ENCODE results near the gene MOB3A. TPM values are rescaled to one million over a fixed set of nuclear protein-coding genes. Genes with fewer than 3 reads are reported as not detected.

MOB3A gene
- total RNA-seq, 6 donors from 2014 or later = 35.4 to 107 (median 60.7) TPM

DNA sequence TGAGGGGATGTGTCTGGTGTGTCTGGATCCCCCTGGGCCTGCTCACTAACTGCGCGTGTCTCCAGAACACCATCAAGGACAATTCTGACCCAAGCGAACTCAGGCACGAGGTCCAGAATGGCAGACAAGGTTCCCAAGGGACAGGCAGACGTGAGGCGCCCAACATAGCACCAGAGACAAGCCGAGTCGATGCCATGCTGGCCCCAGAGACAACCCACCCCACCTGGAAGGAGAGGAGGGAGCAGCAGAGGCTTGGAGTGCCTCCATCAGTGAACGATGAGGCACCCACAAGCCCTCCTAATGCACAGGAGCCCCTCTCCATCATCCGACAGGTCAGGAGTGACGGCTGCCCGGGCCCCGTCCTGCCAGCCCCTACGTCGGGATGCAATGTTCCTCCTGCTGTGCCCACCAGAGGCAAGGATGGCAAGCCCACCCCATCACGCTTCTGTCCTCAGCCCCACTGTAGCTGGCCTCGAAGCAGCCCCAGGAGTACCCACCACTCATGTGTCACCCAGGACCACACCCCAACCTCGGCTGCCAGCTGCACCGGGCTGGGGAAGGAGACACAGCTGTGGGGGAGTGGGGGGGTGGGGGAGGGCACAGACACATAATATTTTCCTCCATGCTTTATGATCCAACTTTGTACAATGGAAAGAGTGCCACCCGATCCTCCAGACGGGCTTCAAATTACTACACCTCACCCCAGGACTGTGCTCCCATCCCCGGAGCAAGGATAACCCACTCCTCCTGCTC is 43.4 kb upstream of the MOB3A start:
- no peak overlapping the region for H3K27ac ChIP-seq
- 75 to 88% methylated on average over 7 to 21 of the region's 22 CpGs for WGBS, 2 donors
- H3K4me1 ChIP-seq = peaks cover 0 to 15% (median 0%) of the 10 kb centered on the region in 4 donors
- H3K9me3 ChIP-seq = no peaks in the 10 kb centered on the region
- no peak overlapping the region for H3K4me3 ChIP-seq
- DNase-seq = no peak
- H3K36me3 ChIP-seq = peaks cover 0 to 63% (median 46%) of the 10 kb centered on the region in 4 donors
- ATAC-seq (ENCODE audit: low FRiP score in 2 of 2) = no peak
- H3K27me3 ChIP-seq = no peaks in the 10 kb centered on the region
- TF ChIP-seq POLR2AphosphoS5 (IDR thresholded peaks at IDR 0.05) (no peak), POLR2A (IDR thresholded peaks at IDR 0.05) (no peak), EP300 (IDR thresholded peaks at IDR 0.05) (no peak)
- TF ChIP-seq, protein P1, sequence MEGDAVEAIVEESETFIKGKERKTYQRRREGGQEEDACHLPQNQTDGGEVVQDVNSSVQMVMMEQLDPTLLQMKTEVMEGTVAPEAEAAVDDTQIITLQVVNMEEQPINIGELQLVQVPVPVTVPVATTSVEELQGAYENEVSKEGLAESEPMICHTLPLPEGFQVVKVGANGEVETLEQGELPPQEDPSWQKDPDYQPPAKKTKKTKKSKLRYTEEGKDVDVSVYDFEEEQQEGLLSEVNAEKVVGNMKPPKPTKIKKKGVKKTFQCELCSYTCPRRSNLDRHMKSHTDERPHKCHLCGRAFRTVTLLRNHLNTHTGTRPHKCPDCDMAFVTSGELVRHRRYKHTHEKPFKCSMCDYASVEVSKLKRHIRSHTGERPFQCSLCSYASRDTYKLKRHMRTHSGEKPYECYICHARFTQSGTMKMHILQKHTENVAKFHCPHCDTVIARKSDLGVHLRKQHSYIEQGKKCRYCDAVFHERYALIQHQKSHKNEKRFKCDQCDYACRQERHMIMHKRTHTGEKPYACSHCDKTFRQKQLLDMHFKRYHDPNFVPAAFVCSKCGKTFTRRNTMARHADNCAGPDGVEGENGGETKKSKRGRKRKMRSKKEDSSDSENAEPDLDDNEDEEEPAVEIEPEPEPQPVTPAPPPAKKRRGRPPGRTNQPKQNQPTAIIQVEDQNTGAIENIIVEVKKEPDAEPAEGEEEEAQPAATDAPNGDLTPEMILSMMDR (IDR thresholded peaks at IDR 0.05) = no peak

DNA sequence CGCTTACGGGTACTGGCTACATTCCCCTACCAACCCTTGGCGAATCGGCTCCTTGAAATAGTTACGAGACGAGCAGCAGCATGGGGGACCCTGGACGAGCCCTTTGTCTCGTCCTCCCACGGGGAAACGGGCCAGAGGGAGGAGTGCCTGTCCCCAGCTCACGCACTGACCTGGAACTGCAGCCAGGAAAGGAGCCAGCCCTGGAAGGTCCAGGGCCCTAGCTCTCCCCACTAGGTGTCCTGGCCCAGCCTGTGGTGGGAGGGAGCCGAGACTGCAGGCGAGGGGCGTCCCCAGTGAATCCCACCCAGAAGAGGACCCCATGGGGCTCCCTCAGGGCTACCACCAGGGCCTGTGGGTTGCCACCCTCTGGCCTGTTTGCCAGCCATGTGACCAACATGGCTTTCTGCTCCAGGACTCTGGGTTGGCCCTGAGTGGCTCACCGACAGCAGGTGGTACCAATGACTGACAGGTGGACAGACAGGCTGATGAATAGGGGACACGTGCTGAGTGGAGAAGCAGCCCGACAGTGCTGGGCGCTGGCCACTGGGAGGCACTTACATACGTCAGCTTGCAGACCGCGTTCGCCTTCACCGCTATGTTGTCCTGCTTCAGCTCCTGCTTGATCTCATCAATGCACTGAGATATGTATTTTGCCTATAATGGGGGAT is 42.1 kb upstream of the MOB3A start:
- ATAC-seq (ENCODE audit: low FRiP score in 2 of 2) (peak in 1 of 2 donors; percentile 13), DNase-seq (no peak)
- H3K4me1 ChIP-seq = peaks cover 0 to 9% (median 0%) of the 10 kb centered on the region in 4 donors
- peaks cover 0 to 74% (median 53%) of the 10 kb centered on the region in 4 donors for H3K36me3 ChIP-seq
- TF ChIP-seq POLR2A (IDR thresholded peaks at IDR 0.05) (no peak), EP300 (IDR thresholded peaks at IDR 0.05) (no peak), POLR2AphosphoS5 (IDR thresholded peaks at IDR 0.05) (no peak)
- TF ChIP-seq, protein P1 (IDR thresholded peaks at IDR 0.05) = no peak
- H3K4me3 ChIP-seq = no peak overlapping the region
- no peaks in the 10 kb centered on the region for H3K27me3 ChIP-seq
- no peaks in the 10 kb centered on the region for H3K9me3 ChIP-seq
- whole genome bisulfite sequencing, 2 donors = 92 to 97% methylated on average over 19 to 20 of the region's 23 CpGs
- H3K27ac ChIP-seq = no peak overlapping the region

DNA sequence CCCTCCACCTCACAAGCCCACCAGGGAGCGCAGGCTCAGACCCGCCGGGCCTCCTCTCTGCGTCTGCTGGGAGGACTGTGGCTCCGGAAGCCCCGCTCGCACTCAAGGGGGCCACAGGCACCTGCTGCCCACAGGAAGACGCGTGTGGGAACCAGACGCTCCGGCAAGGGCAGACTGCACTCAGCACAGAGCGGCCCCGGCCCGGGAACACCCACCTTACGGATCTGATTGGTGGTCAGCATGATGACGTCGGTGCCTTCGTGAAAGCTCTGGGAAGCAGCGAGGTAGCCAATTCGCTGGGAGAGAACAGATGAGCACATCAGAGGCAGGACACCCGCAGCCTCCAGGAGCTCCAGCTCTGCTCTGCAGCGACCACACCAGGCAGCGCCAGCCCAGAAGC is 40.7 kb upstream of the MOB3A start:
- no peaks in the 10 kb centered on the region for H3K4me1 ChIP-seq
- no peaks in the 10 kb centered on the region for H3K27me3 ChIP-seq
- DNase-seq = peak in 1 of 2 donors; percentile 81
- H3K27ac ChIP-seq = no peak overlapping the region
- peak in 1 of 2 donors; percentile 11 for ATAC-seq (ENCODE audit: low FRiP score in 2 of 2)
- no peaks in the 10 kb centered on the region for H3K9me3 ChIP-seq
- 95 to 100% methylated on average over 2 to 23 of the region's 23 CpGs for WGBS, 2 donors
- peaks cover 8 to 86% (median 64%) of the 10 kb centered on the region in 4 donors for H3K36me3 ChIP-seq
- TF ChIP-seq POLR2A (IDR thresholded peaks at IDR 0.05) (no peak), POLR2AphosphoS5 (IDR thresholded peaks at IDR 0.05) (no peak), EP300 (IDR thresholded peaks at IDR 0.05) (no peak)
- TF ChIP-seq, protein P1 (IDR thresholded peaks at IDR 0.05) = no peak
- no peak overlapping the region for H3K4me3 ChIP-seq

DNA sequence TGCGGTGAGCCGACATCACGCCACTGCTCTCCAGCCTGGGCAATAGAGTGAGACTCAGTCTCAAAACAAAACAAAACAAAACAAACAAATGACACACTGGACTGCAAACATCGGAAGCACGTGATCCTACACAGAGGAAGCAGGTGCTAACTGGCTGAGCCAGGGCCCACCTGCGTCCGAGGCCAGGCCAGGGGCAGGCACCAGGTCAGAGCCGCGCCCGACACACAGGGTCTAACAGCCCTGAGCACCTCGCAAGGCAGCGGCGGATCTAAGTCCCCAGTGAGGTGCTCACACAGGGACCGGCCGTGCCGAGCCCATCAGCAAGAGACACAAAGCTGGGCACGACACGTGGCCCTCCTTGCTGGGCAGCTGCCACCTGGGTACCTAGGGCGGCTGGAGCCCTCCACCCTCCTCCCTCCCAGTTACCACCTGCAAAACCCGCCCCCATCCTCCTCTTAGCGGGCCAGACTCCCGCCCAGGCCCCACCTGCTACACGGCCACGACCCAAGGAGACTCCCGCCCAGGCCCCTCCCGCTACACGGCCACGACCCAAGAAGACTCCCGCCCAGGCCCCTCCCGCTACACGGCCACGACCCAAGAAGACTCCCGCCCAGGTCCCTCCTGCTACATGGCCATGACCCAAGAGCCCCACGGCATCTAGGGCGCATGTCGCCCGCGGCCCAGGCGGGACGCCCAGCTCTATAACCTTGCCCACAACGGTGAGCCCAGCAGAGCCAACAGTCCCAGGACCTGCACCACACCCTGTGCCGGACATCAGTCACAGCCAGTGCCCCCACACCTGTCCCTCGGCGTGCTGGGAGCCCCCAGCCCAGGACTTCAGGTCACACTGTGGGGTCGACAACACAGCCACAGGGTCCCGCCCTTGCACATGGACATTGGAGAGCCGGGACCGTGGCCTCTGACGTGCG is 39.6 kb upstream of the MOB3A start:
- Histone ChIP-seq H3K27ac (no peak overlapping the region), H3K27me3 (no peaks in the 10 kb centered on the region), H3K4me1 (no peaks in the 10 kb centered on the region), H3K4me3 (no peak overlapping the region), H3K36me3 (peaks cover 8 to 96% (median 71%) of the 10 kb centered on the region in 4 donors), H3K9me3 (no peaks in the 10 kb centered on the region)
- WGBS, 2 donors = 93 to 94% methylated on average over 18 to 37 of the region's 50 CpGs
- no peak for TF ChIP-seq POLR2A (IDR thresholded peaks at IDR 0.05)
- TF ChIP-seq EP300 (IDR thresholded peaks at IDR 0.05) = no peak
- peak in 1 of 2 donors; percentile 25 for ATAC-seq (ENCODE audit: low FRiP score in 2 of 2)
- DNase-seq = peak in 1 of 2 donors; percentile 77

Data from upper lobe of left lung (tissue), 6 donors.